Measurements from ENCODE around the gene PCGF1.

Gene PCGF1

DNA sequence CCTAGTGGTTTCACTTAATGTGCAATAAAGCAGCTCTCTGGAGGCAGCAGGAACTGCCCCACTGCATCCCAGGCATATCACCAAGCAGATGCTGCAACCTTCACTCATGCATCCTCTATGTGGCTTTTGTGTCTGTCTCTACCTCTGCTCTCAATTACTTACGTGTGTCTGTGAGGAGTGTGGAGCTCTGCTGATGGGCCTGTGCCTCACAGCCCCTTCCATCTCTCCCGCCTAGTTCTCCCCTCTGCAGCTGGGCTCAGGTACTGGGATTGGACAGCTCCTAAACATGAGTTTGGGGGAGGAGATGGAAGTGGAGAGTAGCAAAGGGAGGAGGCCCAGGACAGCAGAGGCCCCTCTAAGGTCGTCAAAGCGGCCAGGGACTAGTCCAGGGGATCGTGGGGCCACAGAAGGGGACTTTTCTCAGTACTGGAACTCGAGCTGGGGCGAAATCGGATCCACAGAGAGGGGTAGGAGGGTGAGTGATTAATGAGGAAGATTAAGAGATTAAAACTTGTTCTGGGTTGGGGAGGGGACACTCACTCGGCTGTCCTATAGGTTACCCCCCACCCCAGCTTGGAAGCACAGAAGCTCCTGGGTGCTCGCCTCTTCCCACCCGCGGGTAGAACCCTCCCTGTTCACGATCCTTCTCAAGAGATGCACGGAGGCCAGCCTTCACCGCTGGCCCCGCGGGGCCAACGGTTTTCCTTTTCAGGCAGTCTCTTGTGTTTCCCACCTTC, 6.0 kb downstream of the PCGF1 start:
- Mint-ChIP-seq H3K4me1 (peaks cover 58% of the 10 kb centered on the region), H3K27ac (no peak overlapping the region), H3K27me3 (peaks cover 66% of the 10 kb centered on the region), H3K4me3 (no peak overlapping the region), H3K9me3 (no peaks in the 10 kb centered on the region), H3K36me3 (ENCODE audit: low read depth) (peaks cover 21% of the 10 kb centered on the region)
- no peak for DNase-seq
- no peak for ATAC-seq

DNA sequence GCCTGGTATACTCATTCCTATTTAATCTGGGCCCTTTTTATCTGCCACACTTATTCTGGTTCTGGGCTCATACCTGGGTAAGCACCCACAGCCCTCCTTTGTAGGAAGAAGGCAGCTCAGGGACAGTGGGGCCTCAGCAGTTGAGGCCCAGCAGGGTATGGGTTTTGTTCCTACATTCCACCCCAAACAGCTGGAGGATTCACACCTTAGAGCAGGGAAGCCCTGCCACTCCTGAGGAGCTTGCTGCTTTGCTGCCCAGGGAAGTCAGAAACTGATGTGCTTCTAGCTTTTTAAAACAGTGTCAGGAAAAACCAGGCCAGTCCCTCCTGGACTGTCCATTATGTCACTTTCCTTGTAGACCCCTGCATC, 6.9 kb downstream of the PCGF1 start:
- H3K9me3 Mint-ChIP-seq, result no peaks in the 10 kb centered on the region
- H3K4me3 Mint-ChIP-seq, result no peak overlapping the region
- H3K27ac Mint-ChIP-seq, result no peak overlapping the region
- no peak for ATAC-seq
- H3K27me3 Mint-ChIP-seq, result peaks cover 66% of the 10 kb centered on the region
- H3K4me1 Mint-ChIP-seq, result peaks cover 52% of the 10 kb centered on the region
- H3K36me3 Mint-ChIP-seq (ENCODE audit: low read depth), result peaks cover 15% of the 10 kb centered on the region
- DNase-seq, result no peak

DNA sequence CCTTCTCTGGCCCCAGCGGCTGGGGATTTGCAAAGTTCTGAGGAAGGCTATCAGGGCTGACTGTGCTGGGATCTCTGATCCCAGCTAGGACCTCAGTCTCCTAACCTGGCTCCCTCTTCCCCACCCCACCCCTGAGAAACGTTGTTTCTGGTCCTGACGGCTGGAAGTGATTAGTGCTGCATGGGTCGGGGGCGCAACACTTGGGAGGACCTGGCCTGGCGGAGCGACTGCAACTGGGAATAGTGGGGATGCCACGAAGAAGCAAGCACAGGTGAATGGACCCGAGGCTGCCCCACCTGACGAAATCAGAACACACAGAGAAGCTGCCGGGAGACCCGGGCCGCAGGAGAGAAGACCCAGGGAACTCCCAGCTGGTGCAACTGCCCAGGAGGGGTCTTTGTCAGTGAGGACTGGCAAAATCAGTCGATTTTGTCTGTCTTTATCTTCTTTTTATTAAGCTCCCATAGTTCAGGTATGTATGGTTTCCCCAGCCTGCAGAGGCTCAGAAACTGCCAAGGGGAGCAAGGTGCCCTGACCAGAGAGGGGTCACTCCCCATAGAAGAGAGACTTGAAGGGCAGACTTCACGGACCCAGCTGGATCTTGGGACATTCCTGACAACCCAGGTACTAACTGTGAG, 7.4 kb downstream of the PCGF1 start:
- peaks cover 64% of the 10 kb centered on the region for H3K27me3 Mint-ChIP-seq
- H3K36me3 Mint-ChIP-seq (ENCODE audit: low read depth), result peaks cover 10% of the 10 kb centered on the region
- peaks cover 50% of the 10 kb centered on the region for H3K4me1 Mint-ChIP-seq
- no peaks in the 10 kb centered on the region for H3K9me3 Mint-ChIP-seq
- no peak for DNase-seq
- no peak overlapping the region for H3K27ac Mint-ChIP-seq
- H3K4me3 Mint-ChIP-seq, result no peak overlapping the region
- no peak for ATAC-seq

DNA sequence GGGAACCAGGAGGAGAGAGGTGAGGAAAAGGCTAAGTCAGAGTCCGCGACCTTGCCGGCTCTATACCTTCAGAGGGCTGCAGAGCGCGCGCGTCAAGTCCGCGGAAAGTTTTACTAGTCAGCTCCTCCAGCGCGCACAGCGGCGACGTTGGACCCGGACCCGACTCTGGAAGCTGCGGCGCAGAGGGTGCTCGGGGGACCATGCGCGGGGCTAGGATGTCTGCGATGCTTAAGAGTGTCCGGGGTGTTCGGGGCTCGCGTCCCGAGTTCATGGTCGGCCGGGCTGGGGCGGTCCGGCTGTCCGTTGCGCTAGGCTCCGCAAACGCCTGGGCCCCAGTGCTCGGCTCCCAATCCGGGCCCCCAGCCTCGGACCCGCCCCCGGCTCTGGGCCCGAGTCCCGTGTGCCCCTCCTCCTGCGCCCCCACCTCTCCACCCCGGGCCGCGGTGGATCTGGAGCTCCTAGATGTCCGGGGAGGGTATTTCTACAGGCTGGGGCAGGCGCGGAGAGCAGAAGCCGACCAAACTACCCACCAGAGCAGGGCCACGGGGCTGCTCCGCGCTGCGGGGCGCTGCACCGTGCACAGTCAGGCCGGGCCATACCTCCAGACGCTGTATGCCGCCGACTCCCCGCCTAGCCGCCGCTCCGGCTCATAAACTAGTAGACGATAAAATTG, 8.1 kb downstream of the PCGF1 start, which contains the start of gene LBX2:
TSS of gene LBX2 (minus strand) at position 337 of the 673 bp plus-strand sequence. CDS start at position 271, 66 bp downstream.
- H3K27me3 Mint-ChIP-seq, result peaks cover 58% of the 10 kb centered on the region
- no peaks in the 10 kb centered on the region for H3K9me3 Mint-ChIP-seq
- H3K4me1 Mint-ChIP-seq, result peaks cover 45% of the 10 kb centered on the region

DNA sequence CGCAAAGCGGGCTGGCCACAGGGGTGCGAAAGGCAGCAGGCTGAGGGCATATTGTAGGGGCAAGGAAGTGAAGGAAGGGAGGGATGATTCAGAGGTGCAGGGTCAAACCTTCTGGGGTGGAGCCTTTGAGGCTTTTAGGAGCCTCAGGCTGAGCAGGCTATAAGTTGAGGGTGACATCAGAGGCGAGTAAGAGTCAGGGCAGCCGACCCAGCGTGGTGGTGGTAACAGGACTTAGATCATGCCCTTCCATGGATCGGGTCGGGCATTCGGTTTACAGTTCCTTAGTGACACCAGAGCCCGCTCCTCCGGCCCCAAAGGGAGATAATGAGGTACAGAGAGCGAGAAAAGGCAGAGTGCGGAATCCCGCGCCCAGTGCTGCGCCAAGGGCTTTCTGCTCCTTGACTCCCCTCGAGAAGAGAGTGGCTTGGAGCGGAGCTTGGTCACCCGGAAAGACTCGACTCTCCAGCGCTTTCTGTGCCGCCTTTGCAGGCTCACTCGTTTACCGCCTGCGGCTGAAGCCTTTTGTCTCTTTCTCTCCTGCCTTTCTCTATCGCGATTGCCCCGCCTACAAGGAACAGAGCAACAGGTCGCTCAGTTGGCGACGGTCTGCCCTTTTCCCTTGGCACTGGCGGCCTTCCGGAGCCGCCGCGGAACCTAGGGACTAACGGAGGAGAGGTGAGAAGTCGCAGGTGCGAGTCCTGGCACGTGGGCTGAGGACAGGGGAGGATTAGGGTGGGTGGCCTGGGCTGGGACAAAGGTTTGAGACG, 8.8 kb downstream of the PCGF1 start:
- no peaks in the 10 kb centered on the region for H3K9me3 Mint-ChIP-seq
- peak; percentile 81 for ATAC-seq
- H3K4me1 Mint-ChIP-seq, result peaks cover 38% of the 10 kb centered on the region
- peak; percentile 37 for DNase-seq
- H3K27ac Mint-ChIP-seq, result peak overlapping the region; percentile 9
- H3K4me3 Mint-ChIP-seq, result peak overlapping the region; percentile 77
- no peaks in the 10 kb centered on the region for H3K36me3 Mint-ChIP-seq (ENCODE audit: low read depth)
- peaks cover 51% of the 10 kb centered on the region for H3K27me3 Mint-ChIP-seq

More for the DNA sequence above, 8.1 kb downstream of the PCGF1 start, which contains the start of gene LBX2:
- Mint-ChIP-seq H3K27ac (no peak within 1 kb of the TSS), H3K4me3 (peak within 1 kb of the TSS; percentile 77), H3K36me3 (ENCODE audit: low read depth) (peaks cover 3% of the 10 kb centered on the region)
- ATAC-seq (peak; percentile 33), DNase-seq (peak; percentile 56)

DNA sequence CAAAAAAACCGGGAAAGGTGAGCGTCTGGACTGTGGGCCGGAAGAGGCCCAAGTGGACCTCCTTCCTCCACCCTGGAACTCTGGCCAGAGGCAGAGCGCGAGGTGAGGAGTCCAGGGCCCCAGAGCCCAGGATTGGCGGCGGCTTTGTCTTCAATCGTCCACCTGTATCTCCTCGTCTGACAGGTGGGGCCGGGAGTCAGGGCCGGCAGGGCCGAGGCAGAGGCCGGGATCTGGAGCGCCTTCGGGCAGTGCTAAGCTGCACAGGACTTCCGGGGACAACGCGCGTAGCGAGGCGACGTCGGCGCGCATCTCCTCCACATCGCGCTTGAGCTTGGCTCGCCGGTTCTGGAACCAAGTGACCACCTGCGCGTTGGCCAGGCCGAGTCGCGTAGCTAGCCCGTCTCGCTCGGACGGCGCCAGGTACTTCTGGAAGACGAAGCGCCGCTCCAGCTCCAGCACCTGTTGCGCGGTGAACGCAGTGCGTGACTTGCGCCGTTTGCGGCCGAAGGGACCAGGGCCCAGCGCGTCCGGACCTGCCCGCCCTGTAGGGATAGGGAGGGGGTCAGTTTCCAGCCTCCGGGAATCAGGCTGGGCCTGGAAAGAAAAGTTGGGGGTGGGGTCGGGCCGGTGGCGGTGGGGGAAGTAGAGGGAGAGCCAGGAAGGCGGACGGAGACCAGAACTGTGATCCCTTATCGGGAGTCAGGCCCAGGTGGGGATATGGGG, 9.6 kb downstream of the PCGF1 start:
- H3K9me3 Mint-ChIP-seq, result no peaks in the 10 kb centered on the region
- peak; percentile 30 for DNase-seq
- H3K4me3 Mint-ChIP-seq, result peak overlapping the region; percentile 77
- H3K27me3 Mint-ChIP-seq, result peaks cover 48% of the 10 kb centered on the region
- no peak for ATAC-seq
- H3K4me1 Mint-ChIP-seq, result peaks cover 32% of the 10 kb centered on the region
- H3K27ac Mint-ChIP-seq, result peak overlapping the region; percentile 22
- no peaks in the 10 kb centered on the region for H3K36me3 Mint-ChIP-seq (ENCODE audit: low read depth)

DNA sequence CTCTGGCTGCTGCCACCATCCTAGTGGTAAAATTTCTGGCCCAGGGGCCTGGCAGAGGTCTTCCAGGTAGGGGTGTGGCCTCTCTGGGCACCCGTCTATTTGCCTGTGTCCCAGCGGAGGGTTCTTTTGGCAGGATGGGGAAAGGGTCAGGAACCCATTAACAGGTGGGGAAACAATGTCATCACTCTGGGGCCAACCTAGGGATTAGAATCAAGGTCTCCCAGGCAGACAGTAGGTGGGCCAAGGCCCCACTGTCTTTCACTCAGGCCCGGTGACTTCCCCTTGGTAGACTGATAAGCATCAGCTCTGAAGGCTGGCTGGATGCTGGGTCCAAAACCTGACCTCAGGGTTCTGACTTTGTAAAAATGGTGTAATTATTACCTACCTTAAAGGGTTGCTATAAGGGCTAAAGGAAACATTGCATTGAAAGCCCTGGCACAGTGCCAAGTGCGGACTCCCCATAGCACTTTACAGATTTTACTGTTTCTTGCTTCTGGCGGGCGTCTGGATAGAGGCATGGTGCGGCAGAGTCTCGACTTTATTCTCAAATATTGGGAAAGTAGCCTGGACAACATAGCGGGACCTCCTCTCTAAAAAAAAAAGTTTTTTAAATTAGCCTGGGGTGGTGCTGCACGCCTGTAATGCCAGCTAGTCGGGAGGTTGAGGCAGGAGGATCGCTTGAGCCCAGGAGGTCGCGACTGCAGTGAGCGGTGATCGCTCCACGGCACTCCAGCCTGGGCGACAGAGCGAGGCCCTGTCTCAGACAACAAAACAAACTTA, 10.3 kb downstream of the PCGF1 start:
- Mint-ChIP-seq H3K4me1 (peaks cover 24% of the 10 kb centered on the region), H3K27me3 (peaks cover 40% of the 10 kb centered on the region), H3K4me3 (peak overlapping the region; percentile 77), H3K9me3 (no peaks in the 10 kb centered on the region), H3K36me3 (ENCODE audit: low read depth) (no peaks in the 10 kb centered on the region), H3K27ac (peak overlapping the region; percentile 22)
- no peak for DNase-seq
- no peak for ATAC-seq

DNA sequence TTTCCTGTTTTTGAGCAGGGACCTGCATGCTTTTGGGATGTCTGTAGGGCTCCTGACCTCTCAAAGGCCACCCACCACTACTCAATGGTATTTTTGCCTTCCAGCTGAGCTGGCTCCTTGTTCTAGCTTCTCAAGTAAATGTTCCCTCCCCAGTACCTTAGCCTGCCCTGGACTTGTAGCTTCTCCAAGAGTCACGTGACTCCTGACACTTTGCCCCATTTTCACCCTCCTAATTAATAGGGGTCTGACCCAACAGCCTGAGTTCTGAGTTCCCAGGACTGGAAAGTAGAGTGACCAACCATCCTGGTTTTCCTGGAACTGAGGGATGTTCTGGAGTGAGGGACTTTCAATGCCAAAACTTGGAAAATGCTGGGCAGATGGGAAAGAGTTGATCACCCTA, 12.1 kb downstream of the PCGF1 start:
- DNase-seq, result no peak

DNA sequence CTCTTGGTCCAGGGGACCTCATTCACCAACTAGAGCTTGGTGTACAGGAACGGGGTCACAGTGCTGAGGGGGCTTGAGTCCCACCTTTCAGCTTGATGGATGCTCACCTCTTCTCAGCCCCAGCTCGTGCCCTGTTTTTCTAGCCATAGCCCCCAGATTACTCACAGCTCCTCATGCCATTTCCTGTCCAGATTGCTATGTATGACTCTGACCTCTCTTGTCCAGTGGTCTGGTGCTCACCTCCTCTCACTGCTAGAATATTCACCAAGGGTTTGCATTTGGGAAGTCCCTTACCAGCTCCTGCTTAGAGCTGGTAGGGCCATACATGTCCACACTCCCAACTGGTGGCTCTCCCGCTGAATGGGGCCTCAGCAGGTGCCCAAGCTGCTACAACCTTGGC, 13.9 kb downstream of the PCGF1 start:
- peaks cover 5% of the 10 kb centered on the region for H3K36me3 Mint-ChIP-seq (ENCODE audit: low read depth)
- H3K4me1 Mint-ChIP-seq, result peaks cover 10% of the 10 kb centered on the region
- no peak overlapping the region for H3K4me3 Mint-ChIP-seq
- H3K27ac Mint-ChIP-seq, result no peak overlapping the region
- ATAC-seq, result no peak
- no peaks in the 10 kb centered on the region for H3K9me3 Mint-ChIP-seq
- peaks cover 10% of the 10 kb centered on the region for H3K27me3 Mint-ChIP-seq
- DNase-seq, result no peak

More for the DNA sequence above, 12.1 kb downstream of the PCGF1 start:
- no peak for ATAC-seq
- H3K9me3 Mint-ChIP-seq, result no peaks in the 10 kb centered on the region
- no peak overlapping the region for H3K4me3 Mint-ChIP-seq
- peaks cover 25% of the 10 kb centered on the region for H3K27me3 Mint-ChIP-seq
- peaks cover 4% of the 10 kb centered on the region for H3K36me3 Mint-ChIP-seq (ENCODE audit: low read depth)
- no peak overlapping the region for H3K27ac Mint-ChIP-seq
- peaks cover 20% of the 10 kb centered on the region for H3K4me1 Mint-ChIP-seq

DNA sequence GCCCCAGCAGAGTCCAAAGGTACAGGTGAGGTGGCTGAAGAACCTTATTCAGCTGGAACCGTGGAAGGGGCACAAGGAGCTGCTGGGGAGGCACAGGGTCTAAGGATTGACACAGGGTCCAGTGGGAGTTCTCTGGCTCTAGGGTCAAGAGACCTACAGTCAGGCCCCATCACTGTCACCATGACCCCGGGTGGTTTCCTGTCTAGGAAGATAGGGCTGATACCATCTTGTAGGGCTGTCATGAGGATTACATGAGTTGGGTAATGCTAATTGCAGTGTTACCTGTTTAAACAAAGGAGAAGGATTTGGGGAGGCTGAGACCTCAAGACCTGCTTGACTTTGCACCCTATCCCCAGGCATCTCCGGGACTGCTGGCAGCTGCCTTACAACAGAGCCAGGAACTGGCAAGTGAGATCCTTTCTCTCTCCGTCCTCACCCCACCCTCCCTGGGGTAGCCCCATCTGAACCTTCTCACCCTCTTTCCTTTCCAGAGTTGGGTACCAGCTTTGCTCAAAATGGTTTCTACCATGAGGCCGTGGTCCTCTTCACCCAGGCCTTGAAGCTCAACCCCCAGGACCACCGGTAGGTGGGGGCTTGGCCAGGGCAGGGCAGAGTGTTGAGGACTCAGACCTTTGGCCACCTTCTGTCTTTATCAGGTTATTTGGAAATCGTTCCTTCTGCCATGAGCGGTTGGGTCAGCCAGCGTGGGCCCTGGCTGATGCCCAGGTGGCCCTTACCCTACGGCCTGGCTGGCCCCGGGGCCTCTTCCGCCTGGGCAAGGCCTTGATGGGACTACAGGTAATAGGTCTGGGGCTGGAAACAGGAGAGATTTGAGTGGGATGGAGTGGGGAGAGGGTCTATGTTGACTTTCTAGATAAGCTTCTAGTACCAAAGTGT, 15.6 kb downstream of the PCGF1 start:
- Mint-ChIP-seq H3K27me3 (no peaks in the 10 kb centered on the region), H3K27ac (no peak overlapping the region), H3K36me3 (ENCODE audit: low read depth) (peaks cover 8% of the 10 kb centered on the region), H3K4me1 (no peaks in the 10 kb centered on the region), H3K9me3 (no peaks in the 10 kb centered on the region), H3K4me3 (no peak overlapping the region)
- DNase-seq (no peak), ATAC-seq (no peak)

DNA sequence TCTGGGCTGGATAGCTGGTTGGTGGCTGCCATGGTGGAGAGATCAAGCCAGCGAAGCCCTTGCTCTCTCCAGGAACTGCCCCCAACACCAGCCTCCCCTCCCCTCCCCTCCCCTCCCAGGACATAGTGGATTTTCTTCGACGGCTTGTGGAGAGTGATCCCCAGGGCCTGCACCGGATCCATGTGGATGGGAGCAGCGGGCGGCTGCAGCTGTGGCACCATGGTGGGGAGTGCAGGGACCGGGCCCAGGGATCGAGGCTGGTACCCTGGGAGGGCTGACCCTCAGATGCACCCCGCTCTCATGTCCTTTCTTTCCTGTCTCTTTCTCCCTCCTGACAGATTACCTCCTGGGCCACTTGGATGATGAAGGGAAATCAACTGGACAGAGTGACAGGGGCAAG, 17.6 kb downstream of the PCGF1 start:
- Mint-ChIP-seq H3K36me3 (ENCODE audit: low read depth) (peaks cover 16% of the 10 kb centered on the region), H3K4me1 (peaks cover 2% of the 10 kb centered on the region), H3K9me3 (no peaks in the 10 kb centered on the region), H3K4me3 (no peak overlapping the region), H3K27ac (no peak overlapping the region), H3K27me3 (no peaks in the 10 kb centered on the region)
- DNase-seq (no peak), ATAC-seq (no peak)

DNA sequence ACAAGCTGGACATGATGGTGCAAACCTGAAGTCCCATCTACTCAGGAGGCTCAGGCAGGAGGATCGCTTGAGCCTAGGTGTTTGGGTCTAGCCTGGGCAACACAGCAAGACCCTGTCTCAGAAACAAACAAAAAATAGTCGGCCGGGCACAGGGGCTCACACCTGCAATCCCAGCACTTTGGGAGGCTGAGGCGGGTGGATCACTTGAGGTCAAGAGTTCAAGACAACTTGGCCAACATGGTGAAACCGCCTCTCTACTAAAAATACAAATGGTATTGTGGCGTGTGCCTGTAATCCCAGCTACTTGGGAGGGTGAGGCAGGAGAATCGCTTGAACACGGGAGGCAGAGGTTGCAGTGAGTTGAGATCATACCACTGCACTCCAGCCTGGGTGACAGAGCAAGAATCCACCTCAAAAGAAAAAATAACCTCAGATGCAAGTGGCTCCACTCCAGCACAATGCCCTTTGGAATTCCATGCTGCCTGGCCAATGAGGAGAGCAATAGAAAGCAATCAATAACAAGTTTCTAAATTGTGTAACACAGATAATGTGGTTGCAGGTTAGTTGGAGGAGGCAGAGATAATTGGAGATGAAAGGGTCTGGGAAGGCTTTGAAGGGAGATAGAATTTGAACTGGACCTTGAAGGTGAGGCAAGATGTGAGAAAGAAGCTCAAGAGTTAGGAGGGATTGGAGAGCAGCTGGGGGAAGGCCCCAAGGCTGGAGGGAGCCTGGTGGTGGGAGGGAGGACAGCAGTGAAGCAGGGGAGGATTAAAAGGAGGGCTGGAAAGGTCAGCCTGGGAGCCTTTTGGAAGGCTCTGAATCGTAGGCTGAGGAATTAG, 18.6 kb downstream of the PCGF1 start:
- ATAC-seq (no peak), DNase-seq (no peak)
- peaks cover 4% of the 10 kb centered on the region for H3K4me1 Mint-ChIP-seq
- no peak overlapping the region for H3K4me3 Mint-ChIP-seq
- no peaks in the 10 kb centered on the region for H3K9me3 Mint-ChIP-seq
- no peak overlapping the region for H3K27ac Mint-ChIP-seq
- H3K36me3 Mint-ChIP-seq (ENCODE audit: low read depth), result peaks cover 16% of the 10 kb centered on the region
- no peaks in the 10 kb centered on the region for H3K27me3 Mint-ChIP-seq
